GM12878 (cell line): Measurements from ENCODE around the gene SIVA1. TPM values are rescaled to one million over a fixed set of nuclear protein-coding genes. Genes with fewer than 3 reads are reported as not detected.

Experiments used
- CTCF ChIP-seq, 3 experiments: IDR thresholded peaks in 2 of 3; conservative IDR thresholded peaks in 1 of 3; 2 replicates each; pipeline ENCODE4 v1.5.1; 2011; ENCODE audit warnings: low read depth in 3 of 3, low read length in 3 of 3, mild to moderate bottlenecking in 3 of 3, control low read depth in 2 of 3, moderate library complexity in 2 of 3, inconsistent platforms in 1 of 3, mixed read lengths in 1 of 3; ENCODE audit not compliant: control insufficient read depth in 2 of 3, insufficient read depth in 1 of 3; ENCODE audit errors: extremely low read depth in 1 of 3
- HCFC1 ChIP-seq: fragments of 150-350 bp; IDR thresholded peaks from 2 replicates; pipeline ENCODE4 v1.6.1; 2014; ENCODE audit warnings: low read length
- KDM1A ChIP-seq: fragments of 200-600 bp; sonication (generic); IDR thresholded peaks from 2 replicates; pipeline ENCODE4 v1.6.1; 2016; ENCODE audit warnings: borderline replicate concordance
- REST ChIP-seq: IDR thresholded peaks from 2 replicates; pipeline ENCODE4 v1.6.1; 2012; ENCODE audit warnings: mild to moderate bottlenecking, low read depth, low read length
- WRNIP1 ChIP-seq: IDR thresholded peaks from 2 replicates; pipeline ENCODE4 v1.6.1; 2011; ENCODE audit warnings: low read depth, low read length, improper control_type of control experiment, borderline replicate concordance
- ZNF217 ChIP-seq: fragments of 450-650 bp; IDR thresholded peaks from 2 replicates; pipeline ENCODE4 v1.6.1; 2017; ENCODE audit warnings: antibody characterized with exemption, mild to moderate bottlenecking
- polyA plus RNA-seq, 11 experiments: library from polyadenylated mRNA; depleted of rRNA in 4 of 11; unstranded in 6 of 11; stranded (reverse) in 5 of 11; fragments of >200 nt; fragmentation: Nextera tagmentation in 4 of 11; fragmentation: Illumina TruSeq in 1 of 11; extraction: Ambion mirVana in 4 of 11; extraction: Trizol in 1 of 11; gene quantifications; 1 replicate in 1 of 11; 2 replicates in 10 of 11; pipeline versions ENCODE4 v1.2.1 to v1.2.3, GENCODE V29; 2011 to 2016; ENCODE audit warnings: inconsistent platforms in 2 of 11, missing spikeins in 2 of 11, low read depth in 1 of 11
- total RNA-seq, 4 experiments: library from RNA; depleted of rRNA in 3 of 4; stranded (reverse); fragments of >200 nt in 3 of 4; fragmentation: Illumina TruSeq in 1 of 4; extraction: Trizol in 1 of 4; gene quantifications; 2 replicates each; pipeline versions ENCODE4 v1.2.1 to v1.2.3, GENCODE V29; 2013 to 2021

The SIVA1 gene
- total and polyA plus RNA-seq, 10 of the 15 experiments (the other 5 are each of a cell fraction or from before 2014, with no cell fraction given), result 4.6 to 282 (median 106) TPM

GRCh38 chr14:104778694-104779331 is 25.9 kb downstream of the SIVA1 start (continued):
- TF ChIP-seq REST (no peak), KDM1A (no peak), ZNF217 (no peak), HCFC1 (no peak), CTCF (IDR thresholded peaks at IDR 0.05 in 2 of 3, conservative IDR thresholded peaks at IDR 0.05 in 1 of 3; ENCODE audit: control insufficient read depth in 2 of 3, extremely low read depth in 1 of 3, insufficient read depth in 1 of 3, low read depth in 3 of 3, low read length in 3 of 3) (no peak), WRNIP1 (no peak)
- TF ChIP-seq, all 136 proteins: peak for 0
